Fibroblast of skin of back (primary cell): ENCODE results near the gene CHMP4A.

Experiments
- DNase-seq: peaks from one replicate; pipeline ENCODE4 v3.0.0-alpha.2; 2013

CHMP4A gene

GRCh38 chr14:24194873-24195185, 18.5 kb downstream of the CHMP4A start:
- DNase-seq: no peak

- DNase-seq: no peak
Observed at GRCh38 chr14:24194186-24194872, 19.0 kb downstream of the CHMP4A start.

- DNase-seq: no peak
Observed at GRCh38 chr14:24192933-24193332, 20.4 kb downstream of the CHMP4A start.

GRCh38 chr14:24190416-24190815, 22.9 kb downstream of the CHMP4A start:
- DNase-seq: no peak

- DNase-seq: no peak
Observed at GRCh38 chr14:24189460-24189859, 23.8 kb downstream of the CHMP4A start.

GRCh38 chr14:24189059-24189375, 24.3 kb downstream of the CHMP4A start:
- no peak for DNase-seq

GRCh38 chr14:24188251-24189058, 24.8 kb downstream of the CHMP4A start, which contains the start of gene IPO4:
Gene IPO4 (minus strand): TSS chr14:24188816. CDS start chr14:24188787, 29 bp downstream.
- DNase-seq: peak; percentile 98

- DNase-seq: no peak
Observed at GRCh38 chr14:24187539-24187915, 25.8 kb downstream of the CHMP4A start.

- no peak for DNase-seq
Observed at GRCh38 chr14:24186831-24187538, 26.3 kb downstream of the CHMP4A start.

- no peak for DNase-seq
Observed at GRCh38 chr14:24185741-24186140, 27.5 kb downstream of the CHMP4A start.

- DNase-seq: no peak
Observed at GRCh38 chr14:24185026-24185425, 28.3 kb downstream of the CHMP4A start.

- DNase-seq: no peak
Observed at GRCh38 chr14:24184104-24184970, 29.0 kb downstream of the CHMP4A start.

GRCh38 chr14:24183014-24183481, 30.2 kb downstream of the CHMP4A start:
- DNase-seq: no peak

- DNase-seq: no peak
Observed at GRCh38 chr14:24182110-24182882, 31.0 kb downstream of the CHMP4A start.

GRCh38 chr14:24181371-24182077, 31.8 kb downstream of the CHMP4A start:
- DNase-seq: no peak

- peak; percentile 6 for DNase-seq
Observed at GRCh38 chr14:24179961-24180796, 33.1 kb downstream of the CHMP4A start.

GRCh38 chr14:24179294-24179960, 33.9 kb downstream of the CHMP4A start:
- DNase-seq: no peak

GRCh38 chr14:24178399-24179178, 34.7 kb downstream of the CHMP4A start:
- DNase-seq: no peak

GRCh38 chr14:24177891-24178290, 35.4 kb downstream of the CHMP4A start:
- DNase-seq: no peak
